Measurements from ENCODE around the gene ADCY6. TPM values are rescaled to one million over a fixed set of nuclear protein-coding genes. Genes with fewer than 3 reads are reported as not detected.

ADCY6 gene
- total and polyA plus RNA-seq, 2 of the 4 experiments (the other 2 are of a cell fraction): 18.5 to 34.4 TPM

DNA sequence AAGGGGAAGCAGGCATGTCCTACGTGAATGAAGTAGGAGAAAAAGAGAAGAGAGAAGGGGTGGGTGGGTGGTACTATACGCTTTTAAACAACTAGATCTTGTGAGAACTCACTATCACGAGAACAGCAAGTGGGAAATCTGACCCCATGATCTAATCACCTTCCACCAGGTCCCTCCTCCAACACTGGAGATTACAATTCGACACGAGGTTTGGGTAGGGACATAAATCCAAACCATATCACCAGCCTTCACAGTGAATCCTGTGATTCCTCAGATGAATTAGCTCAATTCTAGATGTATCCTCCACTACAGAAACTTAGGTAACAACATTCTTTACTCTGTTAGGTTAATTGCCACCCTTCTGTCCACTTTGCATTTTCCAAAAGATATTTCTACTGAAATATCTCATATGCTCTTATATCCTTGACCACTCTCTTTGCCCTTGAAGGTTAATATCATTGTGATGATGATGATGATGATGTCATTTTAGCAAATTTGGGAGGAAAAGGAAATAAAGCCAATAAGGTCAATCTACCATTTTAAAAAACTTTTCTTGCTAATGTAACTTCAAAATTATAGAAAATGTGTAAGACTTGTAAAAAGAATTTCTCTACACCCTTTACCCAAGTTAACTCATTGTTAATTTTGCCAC lies 49.1 kb downstream of the ADCY6 start:
- ChIA-PET CTCF (interaction anchor here (0.5 kb wide), 1 partner anchor 60 kb away, joined by 4 read pairs; no protein-coding TSS in a partner anchor), POLR2A (ENCODE audit: unreplicated experiment) (no interaction called here)
- Histone ChIP-seq H3K9me3 (ENCODE audit: control insufficient read depth, insufficient read depth, low read length) (no peaks in the 10 kb centered on the region), H2AK5ac (ENCODE audit: low read depth, low read length) (no peak overlapping the region), H3K36me3 (ENCODE audit: control insufficient read depth, insufficient read depth, low read length) (no peaks in the 10 kb centered on the region), H3K14ac (replicated peaks; ENCODE audit: low read depth, low read length) (no peak overlapping the region), H3K27me3 (ENCODE audit: control insufficient read depth, insufficient read depth, low read length) (peaks cover 10% of the 10 kb centered on the region), H2BK5ac (ENCODE audit: low read depth, low read length, poor library complexity, severe bottlenecking) (no peak overlapping the region), H3K4me3 (ENCODE audit: insufficient read depth, low read depth, low read length) (no peak overlapping the region), H4K5ac (ENCODE audit: low read depth, low read length) (no peak overlapping the region), H2BK120ac (ENCODE audit: low read depth, low read length) (no peak overlapping the region), H4K91ac (ENCODE audit: insufficient read depth, low read depth, low read length) (no peak overlapping the region), H3K4ac (ENCODE audit: low read depth, low read length) (no peak overlapping the region), H3K27ac (ENCODE audit: insufficient read depth, low read length) (no peak overlapping the region), H2AFZ (replicated peaks; ENCODE audit: low read length, poor library complexity) (no peak overlapping the region), H3K56ac (ENCODE audit: extremely low read depth, insufficient read depth, low read length) (no peak overlapping the region), H3K18ac (ENCODE audit: low read depth, low read length) (no peak overlapping the region), H3K23ac (ENCODE audit: low read depth, low read length) (no peak overlapping the region), H3K9me1 (ENCODE audit: insufficient read depth, low read length) (no peaks in the 10 kb centered on the region), H3K4me2 (ENCODE audit: low read depth, low read length) (no peak overlapping the region), H2BK20ac (ENCODE audit: low read depth, low read length) (no peak overlapping the region), H4K8ac (ENCODE audit: low read depth in 2 of 2, low read length in 2 of 2) (no peak overlapping the region), H3K79me1 (ENCODE audit: low read depth in 1 of 2, low read length in 2 of 2) (no peaks in the 10 kb centered on the region), H4K20me1 (ENCODE audit: insufficient read depth, low read length) (no peaks in the 10 kb centered on the region), H3K9ac (ENCODE audit: low read depth, low read length) (no peak overlapping the region), H2BK15ac (ENCODE audit: low read depth, low read length) (no peak overlapping the region), H2AK9ac (replicated peaks; ENCODE audit: low read depth, low read length, poor library complexity) (no peak overlapping the region), H3K4me1 (ENCODE audit: control insufficient read depth, insufficient read depth, low read length) (no peaks in the 10 kb centered on the region)
- TF ChIP-seq RAD21 (IDR thresholded peaks at IDR 0.05; ENCODE audit: low read length): no peak
- no peak for TF ChIP-seq MAFK (IDR thresholded peaks at IDR 0.05; ENCODE audit: low read depth, low read length)
- no peak for TF ChIP-seq FOS (IDR thresholded peaks at IDR 0.05; ENCODE audit: low read depth, low read length)
- TF ChIP-seq MAZ (IDR thresholded peaks at IDR 0.05; ENCODE audit: borderline replicate concordance, low read depth, low read length): no peak
- TF ChIP-seq CTCF (conservative IDR thresholded peaks at IDR 0.05; ENCODE audit: low read depth, low read length): no peak
- no peak for TF ChIP-seq CHD1 (IDR thresholded peaks at IDR 0.05; ENCODE audit: low read depth, low read length)
- no peak for TF ChIP-seq USF2 (IDR thresholded peaks at IDR 0.05; ENCODE audit: low read depth, low read length)
- no peak for TF ChIP-seq BHLHE40 (IDR thresholded peaks at IDR 0.05; ENCODE audit: low read depth, low read length)
- TF ChIP-seq NFE2L2 (IDR thresholded peaks at IDR 0.05; ENCODE audit: low read depth, low read length): no peak
- TF ChIP-seq CEBPB (IDR thresholded peaks at IDR 0.05; ENCODE audit: low read depth, low read length): no peak
- dilution Hi-C loops (cut with HindIII; ENCODE audit: low sequenced_read_pairs, unreplicated experiment): no loop called here
- WGBS, 2 experiments (ENCODE audit: extremely low coverage in 2 of 2, insufficient read length in 1 of 2): 40% methylated on average over 2 of the region's 5 CpGs; no CpG with 5 or more reads in 1 of the 2 experiments
- DNase-seq: no peak
- in situ Hi-C loops (cut with MboI; ENCODE audit: low sequenced_read_pairs): no loop called here
- no peak for ATAC-seq (ENCODE audit: low read depth)
- BruUV-seq (replicated peaks): no TSS peak
- intact Hi-C loops (cut with micrococcal nuclease): no loop called here

All from IMR-90 (cell line).